ENCODE results near the gene UBAC1.

DNA sequence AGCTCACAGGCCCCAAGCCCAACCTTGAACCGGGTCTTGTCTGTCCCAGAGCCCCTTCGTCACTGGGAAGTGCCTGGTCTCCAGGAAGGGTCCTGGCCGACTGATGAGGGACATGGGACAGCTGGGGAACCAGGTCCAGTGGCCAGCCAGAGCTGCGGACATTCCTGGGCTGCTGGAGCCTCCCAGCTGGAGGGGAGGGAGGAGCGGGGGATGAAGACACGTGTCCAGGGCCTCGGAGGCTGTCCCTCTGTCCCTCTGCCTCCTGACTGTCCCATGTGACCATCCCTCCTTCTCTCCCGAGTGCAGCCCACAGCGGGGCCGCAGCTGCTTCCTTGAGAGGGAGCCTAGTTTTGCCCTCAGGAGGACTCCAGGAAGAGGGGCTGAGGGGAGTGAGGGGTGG is 41.7 kb upstream of the UBAC1 start:
- TF ChIP-seq SIN3A (IDR thresholded peaks at IDR 0.05; ENCODE audit: borderline replicate concordance, low read depth, low read length) (no peak), TEAD4 (IDR thresholded peaks at IDR 0.05; ENCODE audit: borderline replicate concordance, insufficient read depth) (no peak), USF2 (IDR thresholded peaks at IDR 0.05; ENCODE audit: borderline replicate concordance, low read depth, low read length) (no peak), CHD2 (IDR thresholded peaks at IDR 0.05; ENCODE audit: low read length, partially characterized antibody) (no peak), POLR2AphosphoS5 (IDR thresholded peaks at IDR 0.05; ENCODE audit: low read depth, low read length) (no peak), FOXM1 (IDR thresholded peaks at IDR 0.05; ENCODE audit: low read depth) (no peak), RFX5 (IDR thresholded peaks at IDR 0.05; ENCODE audit: low read length) (no peak), MXI1 (IDR thresholded peaks at IDR 0.05; ENCODE audit: low read depth, low read length) (no peak), EZH2phosphoT487 (IDR thresholded peaks at IDR 0.05; ENCODE audit: borderline replicate concordance, low read depth) (no peak), RAD21 (IDR thresholded peaks at IDR 0.05; ENCODE audit: low read length) (no peak)
- TF ChIP-seq, protein P1, sequence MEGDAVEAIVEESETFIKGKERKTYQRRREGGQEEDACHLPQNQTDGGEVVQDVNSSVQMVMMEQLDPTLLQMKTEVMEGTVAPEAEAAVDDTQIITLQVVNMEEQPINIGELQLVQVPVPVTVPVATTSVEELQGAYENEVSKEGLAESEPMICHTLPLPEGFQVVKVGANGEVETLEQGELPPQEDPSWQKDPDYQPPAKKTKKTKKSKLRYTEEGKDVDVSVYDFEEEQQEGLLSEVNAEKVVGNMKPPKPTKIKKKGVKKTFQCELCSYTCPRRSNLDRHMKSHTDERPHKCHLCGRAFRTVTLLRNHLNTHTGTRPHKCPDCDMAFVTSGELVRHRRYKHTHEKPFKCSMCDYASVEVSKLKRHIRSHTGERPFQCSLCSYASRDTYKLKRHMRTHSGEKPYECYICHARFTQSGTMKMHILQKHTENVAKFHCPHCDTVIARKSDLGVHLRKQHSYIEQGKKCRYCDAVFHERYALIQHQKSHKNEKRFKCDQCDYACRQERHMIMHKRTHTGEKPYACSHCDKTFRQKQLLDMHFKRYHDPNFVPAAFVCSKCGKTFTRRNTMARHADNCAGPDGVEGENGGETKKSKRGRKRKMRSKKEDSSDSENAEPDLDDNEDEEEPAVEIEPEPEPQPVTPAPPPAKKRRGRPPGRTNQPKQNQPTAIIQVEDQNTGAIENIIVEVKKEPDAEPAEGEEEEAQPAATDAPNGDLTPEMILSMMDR (IDR thresholded peaks at IDR 0.05), result no peak

Measured in SK-N-SH (cell line).